Body of pancreas (tissue), 4 donors: ENCODE data around the gene ESRRB. TPM values are rescaled to one million over a fixed set of nuclear protein-coding genes. Genes with fewer than 3 reads are reported as not detected.

ENCODE experiments used
- ATAC-seq: fragments of 150-250 bp; one replicate; pipeline ENCODE4 v1.9.1; 2016
- DNase-seq, 4 donors: peaks; one replicate each; pipeline ENCODE4 v3.0.0-alpha.2; 2019
- H3K27ac ChIP-seq, 4 donors: fragments of 200-600 bp; sonication (generic); 1 replicate in 3 of 4; 2 replicates in 1 of 4; pipeline versions ENCODE4 v1.5.1 to v1.6.1; 2016 to 2019; ENCODE audit warnings: mild to moderate bottlenecking in 1 of 4, mixed read lengths in 1 of 4, moderate library complexity in 1 of 4
- H3K27me3 ChIP-seq, 2 donors: fragments of 200-600 bp; sonication (generic); one replicate each; pipeline ENCODE4 v1.6.0; 2016; ENCODE audit warnings: mild to moderate bottlenecking in 1 of 2
- H3K36me3 ChIP-seq, 2 donors: fragments of 200-600 bp; sonication (generic); replicated peaks in 1 of 2; 2 replicates each; pipeline ENCODE4 v1.5.1; 2016; ENCODE audit warnings: low read depth in 2 of 2; ENCODE audit not compliant: insufficient read depth in 1 of 2
- H3K4me1 ChIP-seq: fragments of 200-600 bp; sonication (generic); one replicate; pipeline ENCODE4 v1.6.0; 2016
- H3K4me3 ChIP-seq, 2 donors: fragments of 200-600 bp; sonication (generic); 1 replicate in 1 of 2; 2 replicates in 1 of 2; pipeline ENCODE4 v1.5.1; 2016 to 2019
- H3K9me3 ChIP-seq, 3 donors: fragments of 200-600 bp; sonication (generic); 1 replicate in 2 of 3; 2 replicates in 1 of 3; pipeline ENCODE4 v1.5.1; 2016
- POLR2A ChIP-seq, 3 donors: fragments of 450-650 bp; IDR thresholded peaks; one replicate each; pipeline ENCODE4 v1.6.1; 2016; ENCODE audit warnings: antibody characterized with exemption in 3 of 3, mild to moderate bottlenecking in 2 of 3
- WGBS, 2 donors: methylation state at CpG; one replicate each; pipeline ENCODE4 v1.1.5; 2017; 5-methylcytosine and 5-hydroxymethylcytosine counted together
- intact Hi-C: fragments of 100-400 bp; cut with DNase I; formaldehyde crosslinking; loops from one replicate; pipeline ENCODE4 v1.15.1; 2023
- total RNA-seq, 2 donors: library from RNA; depleted of rRNA; stranded (reverse); fragments of >200 nt; gene quantifications; one replicate each; pipeline ENCODE4 v1.1.0, GENCODE V29; 2016
- TF ChIP-seq, protein P1 (sequence below), 7 experiments: fragments of 450-650 bp in 4 of 7; fragments of 200-600 bp in 3 of 7; sonication (generic) in 3 of 7; IDR thresholded peaks; one replicate each; pipeline ENCODE4 v1.5.1; 2016 to 2019; ENCODE audit warnings: antibody characterized with exemption in 7 of 7

ESRRB gene
- total RNA-seq, 2 donors from 2014 or later: not detected

DNA sequence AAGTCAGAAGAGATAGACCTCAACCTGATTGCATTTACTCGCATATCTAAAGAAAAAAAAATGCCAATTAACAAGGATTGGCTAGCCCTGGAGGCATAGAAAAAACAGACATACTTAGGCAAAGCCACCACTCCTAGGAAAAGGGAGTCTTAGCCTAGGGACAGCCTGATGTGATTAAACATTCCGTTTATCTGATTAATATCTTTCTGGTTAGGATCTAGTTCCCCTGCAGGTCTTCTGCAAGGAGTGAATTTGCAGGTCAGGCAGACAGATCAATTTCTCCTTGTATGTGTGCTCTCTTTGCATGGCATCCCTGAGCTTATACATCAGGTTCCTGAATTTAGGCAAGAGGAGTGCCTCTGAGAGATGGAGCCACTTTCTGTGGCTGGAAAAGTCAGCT is 70.5 kb downstream of the ESRRB start:
- ATAC-seq: no peak
- no peaks in the 10 kb centered on the region for H3K27me3 ChIP-seq
- no peak overlapping the region for H3K4me3 ChIP-seq
- intact Hi-C loops: no loop called here
- no peaks in the 10 kb centered on the region for H3K9me3 ChIP-seq
- H3K27ac ChIP-seq: no peak overlapping the region
- H3K36me3 ChIP-seq: no peaks in the 10 kb centered on the region
- WGBS, 2 donors: 67 to 71% methylated on average over 2 of the region's 2 CpGs
- H3K4me1 ChIP-seq: no peaks in the 10 kb centered on the region
- DNase-seq: no peak
- TF ChIP-seq POLR2A (IDR thresholded peaks at IDR 0.05): no peak
- TF ChIP-seq, protein P1, sequence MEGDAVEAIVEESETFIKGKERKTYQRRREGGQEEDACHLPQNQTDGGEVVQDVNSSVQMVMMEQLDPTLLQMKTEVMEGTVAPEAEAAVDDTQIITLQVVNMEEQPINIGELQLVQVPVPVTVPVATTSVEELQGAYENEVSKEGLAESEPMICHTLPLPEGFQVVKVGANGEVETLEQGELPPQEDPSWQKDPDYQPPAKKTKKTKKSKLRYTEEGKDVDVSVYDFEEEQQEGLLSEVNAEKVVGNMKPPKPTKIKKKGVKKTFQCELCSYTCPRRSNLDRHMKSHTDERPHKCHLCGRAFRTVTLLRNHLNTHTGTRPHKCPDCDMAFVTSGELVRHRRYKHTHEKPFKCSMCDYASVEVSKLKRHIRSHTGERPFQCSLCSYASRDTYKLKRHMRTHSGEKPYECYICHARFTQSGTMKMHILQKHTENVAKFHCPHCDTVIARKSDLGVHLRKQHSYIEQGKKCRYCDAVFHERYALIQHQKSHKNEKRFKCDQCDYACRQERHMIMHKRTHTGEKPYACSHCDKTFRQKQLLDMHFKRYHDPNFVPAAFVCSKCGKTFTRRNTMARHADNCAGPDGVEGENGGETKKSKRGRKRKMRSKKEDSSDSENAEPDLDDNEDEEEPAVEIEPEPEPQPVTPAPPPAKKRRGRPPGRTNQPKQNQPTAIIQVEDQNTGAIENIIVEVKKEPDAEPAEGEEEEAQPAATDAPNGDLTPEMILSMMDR (IDR thresholded peaks at IDR 0.05): no peak

- Histone ChIP-seq H3K36me3 (no peaks in the 10 kb centered on the region), H3K4me1 (no peaks in the 10 kb centered on the region), H3K4me3 (no peak overlapping the region), H3K27ac (no peak overlapping the region), H3K27me3 (no peaks in the 10 kb centered on the region), H3K9me3 (no peaks in the 10 kb centered on the region)
- WGBS, 2 donors: 70 to 78% methylated on average over 7 of the region's 7 CpGs
- intact Hi-C loops: no loop called here
- TF ChIP-seq, protein P1 (IDR thresholded peaks at IDR 0.05): no peak
- no peak for TF ChIP-seq POLR2A (IDR thresholded peaks at IDR 0.05)
- ATAC-seq: no peak
- no peak for DNase-seq
These were observed 71.0 kb downstream of the ESRRB start for GRCh38 chr14:76446921-76447320.

- H3K36me3 ChIP-seq: no peaks in the 10 kb centered on the region
- H3K4me3 ChIP-seq: no peak overlapping the region
- no peaks in the 10 kb centered on the region for H3K27me3 ChIP-seq
- H3K27ac ChIP-seq: no peak overlapping the region
- TF ChIP-seq POLR2A (IDR thresholded peaks at IDR 0.05): no peak
- TF ChIP-seq, protein P1 (IDR thresholded peaks at IDR 0.05): no peak
- WGBS, 2 donors: 53 to 79% methylated on average over 4 of the region's 4 CpGs
- no peaks in the 10 kb centered on the region for H3K4me1 ChIP-seq
- DNase-seq: no peak
- H3K9me3 ChIP-seq: no peaks in the 10 kb centered on the region
- intact Hi-C loops: no loop called here
- no peak for ATAC-seq
These were observed 74.5 kb downstream of the ESRRB start for GRCh38 chr14:76450476-76450875.

DNA sequence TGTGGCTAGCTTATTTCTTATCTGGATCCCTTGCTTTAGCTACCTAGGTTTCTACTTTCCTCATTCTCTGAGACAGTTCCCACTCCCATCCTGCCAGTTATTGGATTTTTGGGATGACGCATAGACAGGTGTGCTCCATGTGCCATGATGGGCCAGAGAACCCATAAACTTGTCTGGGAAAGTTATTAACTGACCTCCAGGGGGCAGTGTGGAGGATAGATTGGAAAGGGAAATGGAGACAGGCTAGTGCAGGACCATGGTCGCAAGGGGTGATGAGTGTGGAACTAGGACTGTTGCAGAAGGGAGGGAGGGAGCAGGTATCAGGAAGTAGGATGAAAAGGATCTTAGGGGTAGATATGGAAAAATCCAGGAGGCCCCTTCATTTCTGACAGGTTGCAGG is 80.3 kb downstream of the ESRRB start:
- H3K9me3 ChIP-seq: no peaks in the 10 kb centered on the region
- ATAC-seq (no peak), DNase-seq (peak in 3 of 4 donors; percentile 12 to 35 (median 20))
- WGBS, 2 donors: 65 to 66% methylated on average over 2 of the region's 2 CpGs
- no peak overlapping the region for H3K4me3 ChIP-seq
- no peaks in the 10 kb centered on the region for H3K36me3 ChIP-seq
- no peak overlapping the region for H3K27ac ChIP-seq
- intact Hi-C loops: no loop called here
- TF ChIP-seq POLR2A (IDR thresholded peaks at IDR 0.05): no peak
- TF ChIP-seq, protein P1 (IDR thresholded peaks at IDR 0.05): peak in 5 of 7 experiments; percentile 18 to 31 (median 19)
- H3K4me1 ChIP-seq: no peaks in the 10 kb centered on the region
- no peaks in the 10 kb centered on the region for H3K27me3 ChIP-seq

- intact Hi-C loops: no loop called here
- Histone ChIP-seq H3K4me3 (no peak overlapping the region), H3K4me1 (no peaks in the 10 kb centered on the region), H3K36me3 (no peaks in the 10 kb centered on the region), H3K9me3 (no peaks in the 10 kb centered on the region), H3K27ac (no peak overlapping the region), H3K27me3 (no peaks in the 10 kb centered on the region)
- TF ChIP-seq, protein P1 (IDR thresholded peaks at IDR 0.05): no peak
- TF ChIP-seq POLR2A (IDR thresholded peaks at IDR 0.05): no peak
- WGBS, 2 donors: 85 to 87% methylated on average over 4 to 9 of the region's 9 CpGs
- ATAC-seq (no peak), DNase-seq (no peak)
These were observed 81.1 kb downstream of the ESRRB start for GRCh38 chr14:76456891-76457586.
